Esophagus muscularis mucosa (tissue), 4 donors: Measurements from ENCODE around the gene PCDHGB6.

Experiments
- EP300 ChIP-seq: sonication (generic); formaldehyde crosslinking; IDR thresholded peaks from one replicate; pipeline ENCODE4 v1.6.1; 2017; ENCODE audit warnings: antibody characterized with exemption
- POLR2A ChIP-seq: fragments of 450-650 bp; IDR thresholded peaks from one replicate; pipeline ENCODE4 v1.6.1; 2017; ENCODE audit warnings: antibody characterized with exemption, moderate library complexity, mild to moderate bottlenecking, low read depth
- POLR2AphosphoS5 ChIP-seq, 2 donors: sonication (generic); formaldehyde crosslinking; IDR thresholded peaks; one replicate each; pipeline ENCODE4 v1.6.1; 2017; ENCODE audit warnings: antibody characterized with exemption in 2 of 2
- TF ChIP-seq, protein P1 (sequence below), 3 experiments: fragments of 200-600 bp in 2 of 3; fragments of 450-650 bp in 1 of 3; sonication (generic) in 2 of 3; IDR thresholded peaks; one replicate each; pipeline ENCODE4 v1.5.1; 2017 to 2019; ENCODE audit warnings: antibody characterized with exemption in 3 of 3, mild to moderate bottlenecking in 2 of 3, moderate library complexity in 1 of 3

DNA sequence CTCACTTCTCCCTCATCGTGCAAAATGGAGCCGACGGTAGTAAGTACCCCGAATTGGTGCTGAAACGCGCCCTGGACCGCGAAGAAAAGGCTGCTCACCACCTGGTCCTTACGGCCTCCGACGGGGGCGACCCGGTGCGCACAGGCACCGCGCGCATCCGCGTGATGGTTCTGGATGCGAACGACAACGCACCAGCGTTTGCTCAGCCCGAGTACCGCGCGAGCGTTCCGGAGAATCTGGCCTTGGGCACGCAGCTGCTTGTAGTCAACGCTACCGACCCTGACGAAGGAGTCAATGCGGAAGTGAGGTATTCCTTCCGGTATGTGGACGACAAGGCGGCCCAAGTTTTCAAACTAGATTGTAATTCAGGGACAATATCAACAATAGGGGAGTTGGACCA is 23.5 kb downstream of the PCDHGB6 start:
- TF ChIP-seq, protein P1, sequence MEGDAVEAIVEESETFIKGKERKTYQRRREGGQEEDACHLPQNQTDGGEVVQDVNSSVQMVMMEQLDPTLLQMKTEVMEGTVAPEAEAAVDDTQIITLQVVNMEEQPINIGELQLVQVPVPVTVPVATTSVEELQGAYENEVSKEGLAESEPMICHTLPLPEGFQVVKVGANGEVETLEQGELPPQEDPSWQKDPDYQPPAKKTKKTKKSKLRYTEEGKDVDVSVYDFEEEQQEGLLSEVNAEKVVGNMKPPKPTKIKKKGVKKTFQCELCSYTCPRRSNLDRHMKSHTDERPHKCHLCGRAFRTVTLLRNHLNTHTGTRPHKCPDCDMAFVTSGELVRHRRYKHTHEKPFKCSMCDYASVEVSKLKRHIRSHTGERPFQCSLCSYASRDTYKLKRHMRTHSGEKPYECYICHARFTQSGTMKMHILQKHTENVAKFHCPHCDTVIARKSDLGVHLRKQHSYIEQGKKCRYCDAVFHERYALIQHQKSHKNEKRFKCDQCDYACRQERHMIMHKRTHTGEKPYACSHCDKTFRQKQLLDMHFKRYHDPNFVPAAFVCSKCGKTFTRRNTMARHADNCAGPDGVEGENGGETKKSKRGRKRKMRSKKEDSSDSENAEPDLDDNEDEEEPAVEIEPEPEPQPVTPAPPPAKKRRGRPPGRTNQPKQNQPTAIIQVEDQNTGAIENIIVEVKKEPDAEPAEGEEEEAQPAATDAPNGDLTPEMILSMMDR (IDR thresholded peaks at IDR 0.05): no peak
- no peak for TF ChIP-seq POLR2A
- TF ChIP-seq POLR2AphosphoS5 (IDR thresholded peaks at IDR 0.05): no peak
- TF ChIP-seq EP300: no peak
